HG02852 (cell line): ENCODE data around the gene BCAT1.
"Not testable (repeated sequence)": the region's sequence is repeated elsewhere in the genome, so short reads cannot be mapped to it uniquely, and the experiment has no call there.

Source experiments
- ATAC-seq: cut with Tn5 transposase; IDR thresholded peaks from one replicate; pipeline ENCODE4 v1.9.1; 2021; ENCODE audit warnings: mild to moderate bottlenecking, moderate library complexity; ENCODE audit not compliant: unreplicated experiment

Gene BCAT1

DNA sequence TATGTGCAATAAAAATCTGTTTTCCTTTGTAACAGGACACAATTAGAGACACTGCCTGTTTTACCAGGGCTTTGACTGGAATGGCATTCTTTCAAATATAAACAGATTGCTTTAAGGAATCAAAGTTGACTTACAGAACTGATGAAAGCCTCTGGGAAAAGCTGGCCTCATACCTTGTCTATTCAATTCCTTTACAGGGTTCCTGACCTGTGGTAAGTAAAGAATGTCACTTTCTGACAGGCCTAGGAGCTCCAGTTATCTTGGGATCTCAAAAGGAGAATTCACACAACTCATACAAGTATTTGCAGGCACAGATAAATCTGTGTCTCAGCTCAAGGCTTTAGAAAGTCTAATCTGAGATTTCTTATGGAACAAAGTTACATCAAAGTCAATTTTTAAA, 88.4 kb downstream of the BCAT1 start:
- ATAC-seq, result no peak

DNA sequence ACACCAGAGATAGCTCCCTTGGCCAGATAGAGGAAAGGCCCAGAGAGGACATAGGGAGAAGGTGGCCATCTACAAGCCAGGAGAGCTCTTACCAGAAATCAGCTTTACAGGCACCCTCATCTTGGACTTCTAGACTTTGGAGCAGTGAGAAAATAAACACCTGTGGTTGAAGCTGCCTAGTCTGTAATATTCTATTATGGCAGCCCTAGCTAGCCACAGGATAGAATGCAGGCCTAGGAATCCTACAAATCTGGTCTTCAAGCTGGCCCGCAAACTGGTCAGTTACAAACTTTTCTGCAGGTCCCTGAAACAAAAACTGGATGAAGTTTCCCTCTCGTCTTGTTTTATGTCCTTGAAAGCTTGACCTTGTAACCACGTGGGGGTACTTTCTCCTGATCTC, 92.4 kb downstream of the BCAT1 start:
- ATAC-seq, result no peak

DNA sequence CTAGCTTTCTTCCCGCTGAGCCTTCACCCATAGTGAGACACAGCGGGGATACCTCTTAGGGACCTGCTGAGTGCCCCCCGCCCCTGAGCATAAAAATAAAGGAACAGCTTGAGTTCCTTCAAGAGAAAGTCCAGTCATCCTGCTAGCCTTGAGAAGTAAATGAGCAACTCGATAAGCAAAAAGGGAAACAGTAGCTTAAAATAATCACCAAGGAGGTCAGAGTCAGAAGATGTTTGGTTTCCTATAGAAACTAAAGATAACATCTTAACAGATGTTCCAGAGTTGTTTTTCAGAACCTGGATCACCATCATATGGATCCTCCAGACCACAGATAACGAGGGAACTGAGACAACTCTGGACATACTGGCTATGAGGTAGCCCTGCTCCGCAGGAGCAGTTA, 94.0 kb downstream of the BCAT1 start:
- no peak for ATAC-seq

- no peak for ATAC-seq
These were observed 94.9 kb downstream of the BCAT1 start for GRCh38 chr12:24854017-24854416.

GRCh38 chr12:24853588-24853987, 95.3 kb downstream of the BCAT1 start:
- ATAC-seq, result no peak

DNA sequence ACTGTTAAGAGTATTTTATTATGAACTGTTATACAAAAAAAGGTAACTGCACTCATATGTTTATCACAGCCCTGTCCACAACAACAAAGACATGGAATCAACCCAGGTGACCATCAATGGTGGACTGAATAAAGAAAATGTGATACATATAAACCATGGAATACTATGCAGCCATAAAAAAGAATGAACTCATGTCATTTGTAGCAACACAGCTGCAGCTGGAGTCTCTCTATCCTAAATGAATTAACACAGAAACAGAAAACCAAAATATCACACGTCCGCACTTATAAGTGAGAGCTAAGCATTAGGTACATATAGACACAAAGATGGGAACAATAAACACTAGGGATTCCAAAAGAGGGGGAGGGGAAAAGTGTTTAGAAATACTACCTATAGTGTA, 95.8 kb downstream of the BCAT1 start:
- ATAC-seq, result no peak

DNA sequence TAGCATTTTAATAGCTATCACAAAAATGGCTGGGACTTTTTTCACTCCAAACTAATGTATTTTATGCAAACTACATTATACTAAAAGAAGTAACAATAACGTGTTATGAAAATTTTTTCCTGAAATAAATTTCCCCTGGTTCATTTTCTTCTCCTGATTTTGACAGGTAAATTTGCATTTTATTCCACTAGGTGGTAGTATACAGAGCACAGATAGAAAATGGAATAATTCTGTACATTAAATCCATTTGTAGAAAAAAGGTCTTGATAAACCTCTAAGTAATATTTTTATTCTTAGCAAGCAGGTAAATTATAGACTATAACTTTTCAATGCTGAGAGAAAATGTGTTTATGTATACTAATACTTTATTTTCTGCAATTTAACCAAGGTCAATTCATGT, 96.5 kb downstream of the BCAT1 start:
- ATAC-seq, result no peak

DNA sequence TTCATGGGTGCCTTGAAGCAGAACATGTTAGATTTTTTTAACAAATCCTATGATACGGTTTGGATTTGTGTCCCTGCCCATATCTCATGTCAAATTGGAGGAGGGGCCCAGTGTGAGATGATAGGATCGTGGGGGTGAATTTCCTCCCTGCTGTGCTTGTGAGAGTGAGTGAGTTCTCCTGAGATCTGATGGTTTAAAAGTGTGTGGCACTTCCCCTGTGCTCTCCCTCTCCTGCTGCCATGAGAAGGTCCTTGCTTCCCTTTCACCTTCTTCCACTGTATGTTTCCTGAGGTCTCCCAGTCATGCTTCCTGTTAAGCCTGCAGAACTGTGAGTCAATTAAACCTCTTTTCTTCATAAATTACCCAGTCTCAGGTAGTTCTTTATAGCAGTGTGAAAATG, 97.0 kb downstream of the BCAT1 start:
- not testable (repeated sequence) for ATAC-seq

- no peak for ATAC-seq
These were observed 97.6 kb downstream of the BCAT1 start for GRCh38 chr12:24851341-24851740.

- no peak for ATAC-seq
These were observed 98.4 kb downstream of the BCAT1 start for GRCh38 chr12:24850496-24850895.

DNA sequence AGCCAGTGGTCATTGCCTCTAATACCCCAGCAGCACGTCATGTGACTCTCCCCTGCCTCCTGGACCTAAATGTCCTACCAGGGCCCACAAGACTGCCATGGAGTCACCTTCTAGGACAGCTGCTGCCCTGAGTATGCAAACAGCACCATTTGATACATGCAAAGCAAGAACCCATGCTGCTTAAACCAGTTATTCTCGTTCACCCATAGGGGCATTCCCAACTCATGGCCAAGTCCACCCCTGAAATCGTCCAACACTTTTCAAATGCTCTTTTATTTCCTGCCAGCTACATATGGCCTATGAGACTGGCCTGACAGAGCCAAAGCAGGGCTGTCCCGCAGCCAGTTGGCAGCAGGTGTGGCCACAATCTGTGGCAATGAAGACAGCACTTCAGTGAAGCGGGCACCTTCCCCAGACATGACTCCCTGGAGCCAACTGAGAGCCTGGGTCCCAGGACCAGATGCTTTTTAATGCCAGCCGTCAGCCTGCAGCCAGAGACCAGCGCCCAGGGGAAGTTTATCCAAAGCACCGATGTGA, 99.9 kb downstream of the BCAT1 start:
- ATAC-seq, result no peak

DNA sequence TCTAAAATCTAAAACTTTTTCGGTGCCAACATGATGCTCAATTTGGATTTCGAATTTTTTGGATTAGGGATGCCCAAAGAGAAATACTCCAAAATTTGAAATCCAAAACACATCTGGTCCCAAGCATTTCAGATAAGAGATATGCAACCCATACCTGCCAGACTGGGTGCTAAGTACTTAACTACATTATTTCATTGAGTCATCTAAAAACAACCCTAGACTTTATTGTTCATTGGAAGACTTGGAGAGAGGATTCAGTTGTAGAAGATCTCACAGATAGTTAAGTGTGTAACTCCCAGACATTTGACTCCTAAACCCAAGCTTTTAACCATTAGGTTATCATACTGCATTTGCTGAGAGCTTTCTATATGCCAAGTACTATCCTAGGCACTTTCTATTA, 102.2 kb downstream of the BCAT1 start:
- no peak for ATAC-seq

GRCh38 chr12:24845615-24846014, 103.3 kb downstream of the BCAT1 start:
- no peak for ATAC-seq

GRCh38 chr12:24840046-24840800, 108.7 kb downstream of the BCAT1 start:
- no peak for ATAC-seq

DNA sequence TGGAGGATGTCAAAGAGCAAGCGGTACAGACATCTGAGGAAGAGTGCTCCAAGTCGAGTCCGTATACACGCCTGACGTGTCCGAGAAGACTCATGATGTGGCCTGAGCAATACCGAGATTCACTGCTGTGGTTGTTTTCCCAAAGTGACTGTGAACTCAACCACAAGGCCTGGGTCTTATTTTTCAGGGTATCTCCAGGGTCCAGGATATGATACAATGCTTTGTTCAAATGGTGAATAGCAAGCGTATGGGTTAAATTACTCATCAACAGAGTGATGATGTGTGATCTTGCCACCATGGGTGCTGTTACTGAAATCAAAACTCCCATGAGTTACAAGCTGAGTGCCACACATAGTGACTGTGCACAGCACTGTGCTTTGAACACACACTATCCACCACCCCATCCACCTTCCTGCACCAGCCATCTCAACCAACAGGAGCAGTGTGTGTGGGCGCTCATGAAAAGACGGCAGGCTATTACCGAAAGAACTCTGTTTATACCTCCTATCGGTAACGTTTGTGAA, 109.6 kb downstream of the BCAT1 start:
- ATAC-seq, result peak; percentile 82

- peak; percentile 51 for ATAC-seq
These were observed 110.4 kb downstream of the BCAT1 start for GRCh38 chr12:24838531-24838950.

DNA sequence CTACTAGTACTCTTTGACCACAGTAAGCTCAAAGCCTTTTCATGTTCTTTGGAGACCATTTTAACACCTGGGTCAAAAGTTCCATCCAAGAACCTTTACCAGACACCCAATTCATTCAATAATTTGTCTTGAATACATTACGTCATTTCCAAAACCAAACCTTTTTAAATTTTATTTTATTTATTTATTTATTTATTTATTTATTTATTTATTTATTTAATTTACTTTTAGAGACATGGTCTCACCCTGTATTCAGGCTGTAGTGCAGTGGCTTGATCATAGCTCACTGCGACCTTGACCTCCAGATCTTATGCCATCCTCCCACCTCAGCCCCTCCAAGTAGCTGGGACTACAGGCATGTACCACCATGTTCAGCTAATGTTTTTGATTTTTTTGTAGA, 113.5 kb downstream of the BCAT1 start:
- no peak for ATAC-seq

- no peak for ATAC-seq
These were observed 115.4 kb downstream of the BCAT1 start for GRCh38 chr12:24833513-24833912.

- peak; percentile 31 for ATAC-seq
These were observed 124.9 kb downstream of the BCAT1 start for GRCh38 chr12:24823808-24824515.

- ATAC-seq, result peak; percentile 76
These were observed 126.6 kb downstream of the BCAT1 start for GRCh38 chr12:24822121-24822899.

GRCh38 chr12:24821691-24822090, 127.2 kb downstream of the BCAT1 start:
- ATAC-seq, result peak; percentile 56
